Stimulated activated CD4-positive, alpha-beta T cell treated with anti-CD3 and anti-CD28 coated beads, Interleukin-4, amount 100 ng/mL, for 4 hours (primary cell): ENCODE results near the gene KLF12.

Experiments
- DNase-seq, 2 experiments: peaks; one replicate each; pipeline ENCODE4 v3.0.0-alpha.2; 2020

KLF12 gene

GRCh38 chr13:74101436-74101835 is 32.8 kb downstream of the KLF12 start:
- DNase-seq = no peak

GRCh38 chr13:74098077-74098476 is 36.1 kb downstream of the KLF12 start:
- DNase-seq = no peak

DNA sequence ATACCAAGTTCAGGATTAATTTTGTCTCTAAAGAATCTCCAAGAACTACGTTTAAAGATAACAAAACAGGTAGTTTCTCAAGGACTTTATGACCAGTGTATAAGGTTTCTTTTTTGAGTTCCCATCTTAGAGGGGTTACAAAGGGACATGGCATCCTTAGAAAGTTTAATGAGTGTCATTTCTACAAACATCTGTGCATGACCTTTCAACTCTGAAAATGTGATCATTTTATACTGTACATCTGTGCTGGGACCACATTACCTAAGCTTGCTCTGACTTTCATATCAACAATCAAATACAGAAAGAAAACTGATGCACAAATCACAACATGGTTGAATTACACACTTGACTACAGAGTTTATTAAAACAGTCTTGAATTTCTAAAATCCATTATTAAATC is 37.1 kb downstream of the KLF12 start:
- no peak for DNase-seq

- no peak for DNase-seq
Observed at GRCh38 chr13:74093691-74094090, 40.5 kb downstream of the KLF12 start.

DNA sequence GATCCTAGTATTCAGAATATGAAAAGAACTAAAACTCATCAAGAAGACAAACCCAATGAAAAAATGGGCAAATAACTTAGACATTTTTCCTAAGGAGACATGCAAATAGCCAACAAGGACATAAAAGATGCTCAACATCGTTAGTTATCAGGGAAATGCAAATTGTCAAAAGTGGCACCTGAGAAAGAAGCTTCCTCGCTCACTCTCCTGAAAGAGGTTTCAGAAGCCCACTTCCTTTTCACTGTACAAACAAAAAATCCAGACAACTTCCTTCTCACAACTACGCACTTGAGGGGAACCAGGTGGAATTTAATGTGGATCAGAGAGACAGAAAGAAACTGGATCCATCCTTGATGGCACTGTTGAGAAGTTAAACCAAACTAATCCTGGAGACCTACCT is 41.5 kb downstream of the KLF12 start:
- DNase-seq = no peak

GRCh38 chr13:74090869-74091605 is 43.2 kb downstream of the KLF12 start:
- no peak for DNase-seq

GRCh38 chr13:74090397-74090796 is 43.8 kb downstream of the KLF12 start:
- DNase-seq = no peak

DNA sequence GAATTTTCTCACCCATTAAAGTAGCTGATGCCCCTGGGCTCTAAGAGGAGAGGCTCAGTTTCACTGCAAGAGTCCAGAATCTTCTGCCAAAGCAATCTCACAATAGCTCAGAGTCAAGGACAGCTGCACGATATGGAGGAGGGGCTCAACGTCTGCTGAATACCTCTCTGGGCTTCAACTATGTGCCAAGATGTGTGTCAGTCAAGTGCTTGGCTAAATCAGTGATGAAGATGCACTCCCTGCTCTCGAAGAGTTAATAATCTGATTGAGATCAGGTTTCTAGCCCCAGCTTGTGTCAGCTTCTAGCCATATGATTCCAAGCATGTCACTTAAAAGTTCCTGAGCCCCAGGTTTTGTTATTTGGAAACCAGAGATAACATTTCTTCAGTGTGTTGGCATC is 46.8 kb downstream of the KLF12 start:
- no peak for DNase-seq
